DOHH2 (cell line): ENCODE measurements around the gene MCF2L.

Source experiments
- EZH2phosphoT487 ChIP-seq: fragments of 200-600 bp; sonication (generic); IDR thresholded peaks from 2 replicates; pipeline ENCODE4 v1.6.1; 2017; ENCODE audit warnings: borderline replicate concordance, mild to moderate bottlenecking, antibody characterized with exemption, low read length, moderate library complexity, mixed read lengths
- TF ChIP-seq, protein P1 (sequence below): fragments of 200-600 bp; sonication (generic); IDR thresholded peaks from one replicate; pipeline ENCODE4 v1.5.1; 2014; ENCODE audit warnings: antibody characterized with exemption, mild to moderate bottlenecking, low read depth, low read length; ENCODE audit not compliant: poor library complexity, severe bottlenecking

DNA sequence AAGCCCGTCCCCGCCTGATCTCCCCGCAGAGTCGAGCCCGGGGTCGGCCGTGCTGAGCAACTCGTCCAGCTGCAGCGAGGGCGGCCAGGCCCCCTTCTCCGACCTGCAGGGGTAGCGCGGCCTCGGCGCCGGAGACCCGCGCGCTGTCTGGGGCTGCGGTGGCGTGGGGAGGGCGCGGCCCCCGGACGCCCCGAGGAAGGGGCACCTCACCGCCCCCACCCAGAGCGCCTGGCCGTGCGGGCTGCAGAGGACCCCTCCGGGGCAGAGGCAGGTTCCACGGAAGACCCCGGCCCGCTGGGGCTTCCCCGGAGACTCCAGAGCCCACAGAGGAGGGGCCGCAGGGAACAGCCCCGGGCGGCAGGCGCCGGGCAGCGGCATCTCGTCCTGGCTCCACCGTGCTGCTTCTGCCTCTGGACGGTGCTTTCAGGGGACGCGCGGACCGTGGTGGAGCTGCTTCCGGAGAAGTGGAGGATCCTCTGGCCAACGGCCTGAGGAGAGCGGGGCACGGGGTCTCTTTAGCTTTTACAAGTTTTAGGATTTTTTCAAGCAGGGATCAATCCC, 127.8 kb downstream of the MCF2L start:
- TF ChIP-seq, protein P1, sequence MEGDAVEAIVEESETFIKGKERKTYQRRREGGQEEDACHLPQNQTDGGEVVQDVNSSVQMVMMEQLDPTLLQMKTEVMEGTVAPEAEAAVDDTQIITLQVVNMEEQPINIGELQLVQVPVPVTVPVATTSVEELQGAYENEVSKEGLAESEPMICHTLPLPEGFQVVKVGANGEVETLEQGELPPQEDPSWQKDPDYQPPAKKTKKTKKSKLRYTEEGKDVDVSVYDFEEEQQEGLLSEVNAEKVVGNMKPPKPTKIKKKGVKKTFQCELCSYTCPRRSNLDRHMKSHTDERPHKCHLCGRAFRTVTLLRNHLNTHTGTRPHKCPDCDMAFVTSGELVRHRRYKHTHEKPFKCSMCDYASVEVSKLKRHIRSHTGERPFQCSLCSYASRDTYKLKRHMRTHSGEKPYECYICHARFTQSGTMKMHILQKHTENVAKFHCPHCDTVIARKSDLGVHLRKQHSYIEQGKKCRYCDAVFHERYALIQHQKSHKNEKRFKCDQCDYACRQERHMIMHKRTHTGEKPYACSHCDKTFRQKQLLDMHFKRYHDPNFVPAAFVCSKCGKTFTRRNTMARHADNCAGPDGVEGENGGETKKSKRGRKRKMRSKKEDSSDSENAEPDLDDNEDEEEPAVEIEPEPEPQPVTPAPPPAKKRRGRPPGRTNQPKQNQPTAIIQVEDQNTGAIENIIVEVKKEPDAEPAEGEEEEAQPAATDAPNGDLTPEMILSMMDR = no peak
- no peak for TF ChIP-seq EZH2phosphoT487
